OCI-LY7 (cell line): Measurements from ENCODE around the gene LEUTX.

Source experiments
- EZH2phosphoT487 ChIP-seq: fragments of 200-600 bp; sonication (generic); IDR thresholded peaks from 2 replicates; pipeline ENCODE4 v1.6.1; 2018; ENCODE audit warnings: low read depth, borderline replicate concordance, mild to moderate bottlenecking, mixed run types, antibody characterized with exemption, low read length, moderate library complexity, mixed read lengths
- TF ChIP-seq, protein P1 (sequence below): fragments of 200-600 bp; sonication (generic); conservative IDR thresholded peaks from 2 replicates; pipeline ENCODE4 v1.5.1; 2014; ENCODE audit warnings: mild to moderate bottlenecking, antibody characterized with exemption, low read length, moderate library complexity, mixed read lengths

DNA sequence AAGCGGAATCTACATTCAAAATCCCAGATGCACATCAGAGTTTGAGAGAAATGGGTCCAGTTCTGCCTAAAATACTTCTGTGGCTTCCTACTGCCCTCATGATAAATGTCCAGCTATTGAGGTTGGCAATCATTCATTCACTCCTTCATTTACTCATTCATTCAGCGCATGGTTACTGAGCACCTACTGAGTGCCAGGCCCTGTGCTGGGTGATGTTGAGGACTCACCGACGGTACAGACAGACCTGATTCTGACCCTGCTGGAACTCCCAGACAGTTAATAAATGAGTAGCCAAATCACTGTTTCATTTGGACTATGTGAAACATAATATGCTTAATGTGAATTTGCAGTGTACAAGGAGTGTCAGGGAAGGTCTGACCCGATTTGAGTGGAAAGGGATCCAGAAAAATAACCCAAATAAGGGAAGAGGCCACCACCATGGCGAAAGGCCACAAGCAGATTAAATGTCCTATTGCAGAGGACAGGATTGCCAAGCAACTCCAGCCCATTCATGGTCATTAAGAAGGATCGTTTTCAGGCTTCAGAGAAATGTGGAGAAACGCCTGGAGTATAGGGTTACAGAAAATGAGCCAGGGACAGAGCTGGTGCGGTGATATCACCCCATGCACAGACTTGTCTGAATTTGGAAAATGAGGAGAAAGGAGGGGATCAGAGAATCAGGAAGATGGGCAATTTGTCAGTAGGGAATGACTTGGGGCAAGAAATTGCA, 34.8 kb downstream of the LEUTX start:
- TF ChIP-seq, protein P1, sequence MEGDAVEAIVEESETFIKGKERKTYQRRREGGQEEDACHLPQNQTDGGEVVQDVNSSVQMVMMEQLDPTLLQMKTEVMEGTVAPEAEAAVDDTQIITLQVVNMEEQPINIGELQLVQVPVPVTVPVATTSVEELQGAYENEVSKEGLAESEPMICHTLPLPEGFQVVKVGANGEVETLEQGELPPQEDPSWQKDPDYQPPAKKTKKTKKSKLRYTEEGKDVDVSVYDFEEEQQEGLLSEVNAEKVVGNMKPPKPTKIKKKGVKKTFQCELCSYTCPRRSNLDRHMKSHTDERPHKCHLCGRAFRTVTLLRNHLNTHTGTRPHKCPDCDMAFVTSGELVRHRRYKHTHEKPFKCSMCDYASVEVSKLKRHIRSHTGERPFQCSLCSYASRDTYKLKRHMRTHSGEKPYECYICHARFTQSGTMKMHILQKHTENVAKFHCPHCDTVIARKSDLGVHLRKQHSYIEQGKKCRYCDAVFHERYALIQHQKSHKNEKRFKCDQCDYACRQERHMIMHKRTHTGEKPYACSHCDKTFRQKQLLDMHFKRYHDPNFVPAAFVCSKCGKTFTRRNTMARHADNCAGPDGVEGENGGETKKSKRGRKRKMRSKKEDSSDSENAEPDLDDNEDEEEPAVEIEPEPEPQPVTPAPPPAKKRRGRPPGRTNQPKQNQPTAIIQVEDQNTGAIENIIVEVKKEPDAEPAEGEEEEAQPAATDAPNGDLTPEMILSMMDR = no peak
- TF ChIP-seq EZH2phosphoT487 = no peak
